ENCODE measurements around the gene CDC34.

The CDC34 gene

GRCh38 chr19:497869-498510 is 33.6 kb upstream of the CDC34 start:
- no peak for DNase-seq

GRCh38 chr19:498511-498891 is 33.1 kb upstream of the CDC34 start:
- DNase-seq: no peak

GRCh38 chr19:498977-499623 is 32.5 kb upstream of the CDC34 start:
- no peak for DNase-seq

- no peak for DNase-seq
These were observed 29.9 kb upstream of the CDC34 start for GRCh38 chr19:501646-502045.

- DNase-seq: no peak
These were observed 26.9 kb upstream of the CDC34 start for GRCh38 chr19:504616-505015.

- peak; percentile 88 for DNase-seq
These were observed 24.9 kb upstream of the CDC34 start for GRCh38 chr19:506404-507285.

- peak; percentile 82 for DNase-seq
These were observed 24.0 kb upstream of the CDC34 start, which contains the start of gene TPGS1 for GRCh38 chr19:507286-508203. Gene TPGS1, plus strand, starts transcription at chr19:507497. Its CDS starts 10 bp downstream, at chr19:507507.

- DNase-seq: no peak
These were observed 23.1 kb upstream of the CDC34 start for GRCh38 chr19:508204-509150.

- DNase-seq: peak; percentile 93
These were observed 20.9 kb upstream of the CDC34 start for GRCh38 chr19:510606-511100.

- DNase-seq: peak; percentile 82
These were observed 20.3 kb upstream of the CDC34 start for GRCh38 chr19:511101-511851.

- no peak for DNase-seq
These were observed 18.8 kb upstream of the CDC34 start for GRCh38 chr19:512547-513365.

GRCh38 chr19:513368-514165 is 18.0 kb upstream of the CDC34 start:
- DNase-seq: no peak

- no peak for DNase-seq
These were observed 17.3 kb upstream of the CDC34 start for GRCh38 chr19:514166-514663.

- no peak for DNase-seq
These were observed 13.6 kb upstream of the CDC34 start for GRCh38 chr19:517721-518597.

- peak; percentile 73 for DNase-seq
These were observed 12.8 kb upstream of the CDC34 start for GRCh38 chr19:518598-519231.

- DNase-seq: no peak
These were observed 12.1 kb upstream of the CDC34 start for GRCh38 chr19:519449-519865.

GRCh38 chr19:522726-523125 is 8.8 kb upstream of the CDC34 start:
- no peak for DNase-seq

All from activated CD8-positive, alpha-beta memory T cell treated with anti-CD3 and anti-CD28 coated beads, Interleukin-2, amount 50 U/mL, for 4 hours (primary cell).